BJ (cell line): Measurements from ENCODE around the gene CENPA. TPM values are rescaled to one million over a fixed set of nuclear protein-coding genes. Genes with fewer than 3 reads are reported as not detected.
"Not testable (repeated sequence)": the region's sequence is repeated elsewhere in the genome, so short reads cannot be mapped to it uniquely, and the experiment has no call there.

ENCODE experiments used
- CTCF ChIA-PET: fragments of 350-600 bp; formaldehyde crosslinking; extraction: SDS; loops from one replicate; lab custom pipeline; 2021; ENCODE audit warnings: antibody characterized with exemption, inconsistent platforms; lab: Yijun Ruan, JAX
- POLR2A ChIA-PET: fragments of 300-600 bp; sonication (Branson Sonifier 250); formaldehyde crosslinking; extraction: SDS; loops from one replicate; lab custom pipeline; 2021; ENCODE audit warnings: antibody characterized with exemption; lab: Charles Lee
- DNase-seq: peaks from one replicate; pipeline ENCODE4 v3.0.0-alpha.2; 2011; ENCODE audit warnings: low read depth
- H3K27me3 ChIP-seq: 2 replicates; pipeline ENCODE4 v1.6.0; 2011; ENCODE audit warnings: low read length; ENCODE audit not compliant: control insufficient read depth, insufficient read depth
- H3K36me3 ChIP-seq: 2 replicates; pipeline ENCODE4 v1.5.1; 2011; ENCODE audit warnings: low read length; ENCODE audit not compliant: control insufficient read depth, insufficient read depth
- H3K4me3 ChIP-seq: 2 replicates; pipeline ENCODE4 v1.5.1; 2011; ENCODE audit warnings: low read depth, mild to moderate bottlenecking, control low read depth, low read length
- CTCF ChIP-seq: IDR thresholded peaks from 2 replicates; pipeline ENCODE4 v1.5.1; 2011; ENCODE audit warnings: low read depth, mild to moderate bottlenecking, control low read depth, inconsistent platforms, low read length, moderate library complexity; ENCODE audit not compliant: insufficient read depth
- polyA plus RNA-seq: library from polyadenylated mRNA; depleted of rRNA; stranded (reverse); fragments of >200 nt; gene quantifications from 2 replicates; pipeline ENCODE4 v1.2.3, GENCODE V29; 2011

CENPA gene
- polyA plus RNA-seq, 1 experiment: 18.9 TPM

GRCh38 chr2:26792720-26793119 is 6.9 kb downstream of the CENPA start:
- no peak overlapping the region for H3K4me3 ChIP-seq
- POLR2A ChIA-PET: no interaction called here
- TF ChIP-seq CTCF: no peak
- H3K36me3 ChIP-seq: no peaks in the 10 kb centered on the region
- DNase-seq: no peak
- CTCF ChIA-PET: no interaction called here
- no peaks in the 10 kb centered on the region for H3K27me3 ChIP-seq

DNA sequence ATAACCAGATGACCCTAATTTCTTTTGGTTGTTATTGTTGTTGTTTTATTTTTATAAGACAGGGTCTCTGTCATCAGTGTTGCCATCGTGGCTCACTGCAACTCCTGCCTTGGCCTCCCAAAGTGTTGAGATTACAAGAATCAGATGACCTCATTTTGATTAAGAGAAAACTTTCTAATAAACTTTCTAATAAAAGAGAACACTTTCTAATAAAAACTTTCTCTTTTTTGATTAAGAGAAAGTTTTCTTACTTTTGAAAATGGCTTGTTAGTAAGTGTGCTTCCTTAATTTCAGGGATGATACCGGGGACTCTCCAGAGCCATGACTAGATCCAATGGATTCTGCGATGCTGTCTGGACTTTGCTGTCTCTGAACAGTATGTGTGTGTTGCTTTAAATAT is 7.7 kb downstream of the CENPA start:
- Histone ChIP-seq H3K36me3 (no peaks in the 10 kb centered on the region), H3K4me3 (no peak overlapping the region), H3K27me3 (no peaks in the 10 kb centered on the region)
- POLR2A ChIA-PET: no interaction called here
- CTCF ChIA-PET: interaction anchor here (1.0 kb wide), 1 partner anchor 12 kb away, joined by 3 read pairs; no protein-coding TSS in a partner anchor
- no peak for DNase-seq
- TF ChIP-seq CTCF: no peak

- DNase-seq, POLR2A ChIA-PET, H3K27me3 ChIP-seq, H3K4me3 ChIP-seq, H3K36me3 ChIP-seq: not testable (repeated sequence)
- CTCF ChIA-PET: interaction anchor here (1.3 kb wide), 1 partner anchor 9 kb away, joined by 3 read pairs; no protein-coding TSS in a partner anchor
Observed at GRCh38 chr2:26795135-26795534, 9.3 kb downstream of the CENPA start.

DNA sequence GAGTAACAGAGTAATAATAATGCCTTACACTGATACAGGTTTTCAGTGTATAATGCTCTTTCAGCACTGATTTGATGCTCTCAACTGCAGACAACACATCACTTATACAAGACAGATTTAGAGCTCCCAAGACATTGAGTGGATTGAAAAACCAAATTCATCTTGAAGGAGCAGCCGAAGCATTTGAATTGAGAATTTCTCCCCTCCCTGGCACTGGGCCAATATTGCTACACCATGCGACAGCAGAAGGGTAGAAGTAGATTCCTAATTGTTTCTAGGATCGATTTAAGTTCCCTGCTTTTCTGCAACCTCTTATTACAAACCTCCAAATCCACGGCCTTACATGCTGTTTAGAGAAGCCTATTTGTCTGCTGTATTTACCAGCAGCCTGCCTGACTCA is 15.5 kb downstream of the CENPA start:
- ChIA-PET CTCF (no interaction called here), POLR2A (no interaction called here)
- TF ChIP-seq CTCF: no peak
- Histone ChIP-seq H3K4me3 (no peak overlapping the region), H3K27me3 (no peaks in the 10 kb centered on the region), H3K36me3 (no peaks in the 10 kb centered on the region)
- no peak for DNase-seq

DNA sequence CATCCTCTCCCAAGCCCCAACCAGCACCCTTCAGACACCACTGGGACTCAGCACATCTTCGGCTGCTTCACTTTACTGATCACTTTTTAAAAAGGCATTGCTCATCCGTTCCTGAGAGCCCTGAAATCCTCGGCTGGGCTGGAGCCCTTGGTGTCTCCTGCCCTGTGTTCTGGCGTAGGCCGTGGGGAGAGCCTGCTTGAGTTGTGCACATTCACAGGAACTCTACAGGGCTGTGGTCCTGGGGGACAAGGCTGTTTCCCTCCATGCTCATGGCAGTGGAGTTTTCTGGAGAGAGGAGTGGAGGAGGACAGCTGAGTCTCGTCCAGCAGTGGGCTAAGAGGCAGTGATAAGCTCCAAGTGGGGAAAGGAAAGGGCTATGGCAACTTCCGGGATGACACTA is 15.9 kb downstream of the CENPA start:
- ChIA-PET POLR2A (no interaction called here), CTCF (no interaction called here)
- DNase-seq: no peak
- H3K4me3 ChIP-seq: no peak overlapping the region
- no peaks in the 10 kb centered on the region for H3K36me3 ChIP-seq
- TF ChIP-seq CTCF: no peak
- H3K27me3 ChIP-seq: no peaks in the 10 kb centered on the region

DNA sequence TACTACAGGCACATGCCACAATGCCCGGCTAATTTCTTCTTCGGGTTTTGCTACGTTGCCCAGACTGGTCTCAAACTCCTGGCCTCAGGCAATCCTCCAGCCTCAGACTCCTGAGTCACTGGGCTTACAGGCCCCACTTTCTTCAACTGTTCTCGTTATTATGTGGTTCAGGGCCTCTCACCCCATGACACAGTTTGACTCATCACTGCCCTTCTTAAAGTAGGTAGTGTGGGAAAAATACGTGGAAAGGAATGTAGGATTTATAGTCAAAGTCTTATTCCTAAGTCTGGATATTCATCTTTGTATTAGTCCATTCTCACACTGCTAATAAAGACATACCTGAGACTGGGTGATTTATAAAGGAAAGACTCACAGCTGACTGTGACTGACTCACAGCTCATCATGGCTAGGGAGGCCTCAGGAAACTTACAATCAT is 19.4 kb downstream of the CENPA start:
- ChIA-PET CTCF (interaction anchor here (1.0 kb wide), 1 partner anchor 11 kb away, joined by 3 read pairs; no protein-coding TSS in a partner anchor), POLR2A (no interaction called here)
- TF ChIP-seq CTCF: no peak
- no peak overlapping the region for H3K4me3 ChIP-seq
- H3K27me3 ChIP-seq: no peaks in the 10 kb centered on the region
- peak; percentile 72 for DNase-seq
- H3K36me3 ChIP-seq: no peaks in the 10 kb centered on the region
